Activated CD8-positive, alpha-beta memory T cell treated with anti-CD3 and anti-CD28 coated beads for 36 hours (primary cell): ENCODE results near the gene TMEM200A. TPM values are rescaled to one million over a fixed set of nuclear protein-coding genes. Genes with fewer than 3 reads are reported as not detected.

Experiments
- CTCF ChIA-PET: fragments of 350-600 bp; sonication (Branson Sonifier 250); formaldehyde crosslinking; loops from one replicate; lab custom pipeline; 2021; ENCODE audit warnings: antibody characterized with exemption; lab: Charles Lee
- POLR2A ChIA-PET: fragments of 350-600 bp; sonication (Branson Sonifier 250); formaldehyde crosslinking; loops from one replicate; lab custom pipeline; 2021; ENCODE audit warnings: antibody characterized with exemption; lab: Charles Lee
- total RNA-seq, 2 experiments: library from RNA; stranded (reverse); gene quantifications; one replicate each; pipeline ENCODE4 v1.2.3, GENCODE V29; 2021

TMEM200A gene
- total RNA-seq, 2 experiments from 2014 or later = 0.70 to 0.92 TPM

DNA sequence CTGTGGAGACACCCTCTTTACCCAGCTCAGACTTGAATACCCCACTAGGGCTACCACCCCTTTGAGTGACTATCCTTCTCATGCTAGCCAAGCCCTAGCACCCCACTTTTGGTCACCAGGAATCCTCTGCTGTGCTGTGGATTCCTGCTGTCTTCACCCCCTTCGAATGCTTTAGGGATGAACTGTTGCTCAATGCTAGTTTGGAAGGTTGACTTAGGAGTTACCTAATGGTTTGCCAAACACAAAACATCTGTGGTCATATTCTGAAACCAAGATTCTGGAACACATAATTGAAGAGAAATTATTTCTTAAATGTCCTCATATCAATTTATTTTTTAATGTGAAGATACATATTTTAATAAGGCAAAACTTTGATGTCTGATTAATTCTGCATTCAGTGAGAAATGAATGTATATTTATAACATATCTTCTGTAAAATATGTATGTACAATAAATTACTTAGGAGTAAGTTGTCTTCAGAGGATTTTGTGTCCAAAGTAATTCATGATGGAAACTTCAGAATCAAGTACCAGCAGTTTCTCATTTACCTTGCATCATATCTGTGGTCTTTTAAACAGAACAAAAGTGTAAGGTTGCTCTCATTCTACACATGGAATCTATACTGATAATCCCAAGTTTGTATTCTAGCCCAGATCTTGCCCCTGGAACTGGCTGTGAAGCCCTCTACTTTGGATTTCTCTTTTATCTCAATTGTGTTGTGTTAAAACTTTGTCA, 46.9 kb downstream of the TMEM200A start:
- ChIA-PET POLR2A (no interaction called here), CTCF (no interaction called here)

DNA sequence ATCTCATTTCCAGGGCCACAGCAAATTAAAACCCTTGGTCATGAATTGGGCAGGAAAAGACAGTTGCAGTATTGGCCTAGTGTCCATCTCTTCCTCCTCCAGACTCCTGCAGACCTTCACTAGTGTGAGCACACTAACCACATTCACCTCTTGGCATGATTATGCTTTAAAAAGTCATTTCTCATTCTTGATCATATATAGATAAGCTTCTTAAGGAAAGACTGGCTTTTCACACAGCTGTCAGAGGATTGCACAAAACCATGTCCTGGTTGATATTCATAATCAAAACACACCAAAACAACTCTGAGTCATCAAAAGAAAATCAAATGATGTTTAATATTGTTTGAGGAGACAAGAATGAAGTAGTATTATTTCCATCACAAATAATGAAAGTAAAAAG, 52.1 kb downstream of the TMEM200A start:
- CTCF ChIA-PET = no interaction called here
- POLR2A ChIA-PET = no interaction called here

DNA sequence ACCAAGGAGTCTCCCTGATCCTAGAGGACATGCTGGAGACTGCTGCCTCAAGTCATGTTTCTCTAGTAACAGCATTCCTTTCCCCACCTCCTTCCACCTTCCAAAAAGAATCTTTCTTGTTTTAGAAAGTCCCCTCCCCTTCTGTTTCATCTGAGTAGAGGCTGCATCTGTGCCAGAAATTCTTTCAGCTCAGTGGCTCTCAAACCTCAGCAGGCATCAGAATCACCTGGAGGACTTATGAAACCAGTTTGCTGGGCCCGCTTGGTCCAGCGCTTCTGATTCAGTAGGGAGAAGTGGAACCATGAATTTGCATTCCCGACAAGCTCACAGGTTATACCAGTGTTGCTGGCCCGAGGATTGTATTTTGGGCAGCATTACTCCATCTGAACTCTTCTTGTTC, 55.1 kb downstream of the TMEM200A start:
- ChIA-PET CTCF (no interaction called here), POLR2A (no interaction called here)

DNA sequence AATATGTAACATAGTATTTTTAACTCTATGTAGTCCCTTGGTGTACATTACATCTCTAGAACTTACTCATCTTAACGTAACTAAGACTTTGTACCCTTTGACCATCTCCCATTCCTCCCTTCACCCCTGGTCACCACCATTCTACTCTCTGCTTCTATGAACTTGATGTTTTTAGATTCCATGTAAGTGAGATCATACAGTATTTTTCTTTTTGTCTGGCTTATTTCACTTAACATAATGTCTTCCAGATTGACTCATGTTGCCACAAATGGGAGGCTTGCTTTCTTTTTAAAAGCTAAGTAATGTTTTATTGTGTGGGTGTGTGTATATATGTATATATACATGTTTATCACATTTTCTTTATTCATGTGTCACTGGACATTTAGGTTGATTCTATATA, 55.8 kb downstream of the TMEM200A start:
- POLR2A ChIA-PET = no interaction called here
- CTCF ChIA-PET = no interaction called here

DNA sequence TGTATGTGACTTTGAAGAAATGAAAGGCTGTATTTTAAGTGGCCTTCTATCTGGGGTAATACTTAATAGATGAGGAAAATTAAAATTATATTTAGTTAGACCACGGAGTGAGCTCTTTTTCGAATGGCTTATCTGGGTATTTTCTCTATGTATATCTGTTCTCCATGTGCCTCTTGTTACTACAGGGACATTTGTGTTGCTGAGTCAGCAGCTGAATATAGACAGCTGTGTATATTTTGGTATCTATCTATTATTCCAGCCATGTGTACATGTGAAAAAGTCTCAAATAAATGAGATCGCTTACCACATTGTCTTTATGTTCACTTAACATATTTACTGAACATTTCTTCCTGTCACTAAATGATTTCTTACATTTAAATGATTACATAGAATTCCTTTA, 57.2 kb downstream of the TMEM200A start:
- CTCF ChIA-PET = no interaction called here
- POLR2A ChIA-PET = no interaction called here

DNA sequence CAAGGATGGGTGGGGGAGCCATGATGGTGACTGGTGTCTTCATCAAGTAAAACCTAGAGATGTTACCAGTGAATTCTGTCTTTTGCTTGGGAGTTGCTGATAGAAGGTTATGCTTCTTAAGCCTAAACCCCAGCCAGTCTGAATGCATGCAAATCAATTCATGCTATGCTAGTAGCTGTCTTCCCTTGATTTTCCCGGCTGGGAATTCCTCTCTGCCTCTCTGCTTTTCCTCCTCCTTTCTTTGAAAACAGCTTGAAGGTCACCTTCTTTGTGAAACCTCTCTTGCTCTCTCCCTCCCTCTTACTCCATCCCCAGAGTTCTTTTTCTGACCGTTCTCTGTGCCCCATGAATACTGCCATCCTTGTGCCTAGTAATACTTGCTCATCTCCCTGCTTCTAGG, 58.9 kb downstream of the TMEM200A start:
- CTCF ChIA-PET = no interaction called here
- POLR2A ChIA-PET = no interaction called here

DNA sequence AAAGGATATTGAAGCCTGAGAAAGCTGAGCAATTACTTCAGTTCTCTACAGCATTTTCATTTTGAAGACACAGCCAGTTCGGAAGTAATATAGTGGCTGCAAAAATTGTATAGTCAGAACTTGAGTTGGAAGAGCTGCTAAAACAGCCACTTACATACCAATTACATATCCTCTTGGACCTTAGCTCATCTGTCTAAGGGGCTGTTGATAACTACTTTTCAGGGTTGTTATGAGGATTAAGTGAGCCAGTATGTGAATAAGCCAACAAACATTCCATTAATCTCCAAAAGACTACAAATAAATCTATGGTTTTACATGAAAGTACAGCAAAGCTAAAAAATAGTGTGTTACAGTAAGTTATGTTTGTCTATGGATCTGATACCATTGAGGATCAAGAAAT, 59.7 kb downstream of the TMEM200A start:
- ChIA-PET CTCF (interaction anchor here (0.6 kb wide), 1 partner anchor 242 kb away, joined by 3 read pairs; no protein-coding TSS in a partner anchor), POLR2A (no interaction called here)

DNA sequence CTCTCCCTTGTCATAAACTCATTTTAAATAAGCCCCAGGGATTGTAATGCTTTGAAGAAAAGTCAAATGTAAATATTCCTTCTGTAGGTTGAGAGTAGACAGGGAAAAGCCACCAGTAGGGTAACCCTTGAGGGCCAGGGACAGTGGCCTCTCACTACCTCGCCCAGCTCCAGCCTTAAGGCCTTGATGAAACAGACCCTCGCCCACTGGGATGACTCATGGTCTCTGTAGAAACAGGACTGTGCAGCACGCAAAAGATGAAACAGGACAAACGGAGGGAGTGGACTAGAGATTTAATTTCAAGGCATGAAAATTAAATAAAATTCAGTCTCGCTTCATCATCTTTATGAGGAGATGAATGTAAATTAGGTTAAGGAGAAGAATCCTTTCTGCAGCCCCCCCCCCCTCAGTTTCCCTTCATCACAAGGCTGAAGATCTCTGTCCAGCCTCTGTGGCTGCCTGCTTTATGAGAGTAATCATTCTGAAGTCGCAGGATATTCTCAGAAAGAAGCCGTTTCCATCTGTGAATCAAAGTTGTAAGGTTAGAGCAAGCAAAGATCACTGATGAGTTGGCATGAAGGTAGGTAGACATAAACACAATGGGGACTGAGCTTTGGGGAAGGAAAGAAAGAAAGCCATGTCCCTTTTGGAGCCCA, 60.4 kb downstream of the TMEM200A start:
- ChIA-PET POLR2A (no interaction called here), CTCF (interaction anchor here (0.6 kb wide), 1 partner anchor 241 kb away, joined by 3 read pairs; no protein-coding TSS in a partner anchor)

DNA sequence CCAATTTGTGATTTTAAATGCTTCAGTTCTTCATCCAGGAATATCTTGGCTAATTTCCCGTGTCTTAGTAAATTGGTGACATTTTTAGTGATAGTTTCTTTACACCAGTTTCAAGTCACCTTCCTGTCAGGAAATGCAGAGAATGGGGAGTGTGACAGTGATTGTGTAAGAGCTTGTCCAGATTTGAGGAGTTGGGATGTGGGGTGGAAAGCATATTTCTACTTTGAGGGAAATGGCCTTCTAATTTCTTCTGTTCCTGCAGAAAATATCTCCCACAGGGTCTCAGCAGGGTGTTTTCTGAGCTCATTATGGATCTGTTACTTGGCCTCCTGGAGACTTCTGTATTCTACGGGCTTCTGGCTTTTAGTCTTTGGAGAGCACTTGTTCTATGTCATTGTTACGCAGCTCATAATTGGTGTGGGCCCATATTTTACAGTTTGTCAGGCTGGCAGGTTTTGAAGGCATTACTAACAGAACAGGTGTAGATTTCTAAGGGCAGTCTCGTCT, 65.6 kb downstream of the TMEM200A start:
- ChIA-PET CTCF (no interaction called here), POLR2A (no interaction called here)

DNA sequence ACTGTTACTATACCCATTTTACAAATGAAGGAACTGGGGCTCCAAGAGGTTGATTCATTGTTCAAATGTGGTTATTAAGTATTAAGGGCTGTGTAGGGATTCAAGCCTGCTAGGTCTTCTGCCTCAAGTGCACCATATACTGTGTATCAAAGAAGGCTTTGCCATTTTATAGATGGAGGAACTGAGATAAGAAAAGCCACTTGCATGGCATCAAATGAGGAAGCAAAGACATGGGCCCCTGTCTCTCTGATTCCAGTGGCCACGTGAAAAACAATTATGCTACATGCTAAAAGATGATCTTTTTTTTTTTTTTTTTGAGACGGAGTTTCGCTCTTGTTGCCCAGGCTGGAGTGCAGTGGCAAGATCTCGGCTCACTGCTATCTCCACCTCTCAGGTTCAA, 67.0 kb downstream of the TMEM200A start:
- ChIA-PET POLR2A (no interaction called here), CTCF (no interaction called here)

DNA sequence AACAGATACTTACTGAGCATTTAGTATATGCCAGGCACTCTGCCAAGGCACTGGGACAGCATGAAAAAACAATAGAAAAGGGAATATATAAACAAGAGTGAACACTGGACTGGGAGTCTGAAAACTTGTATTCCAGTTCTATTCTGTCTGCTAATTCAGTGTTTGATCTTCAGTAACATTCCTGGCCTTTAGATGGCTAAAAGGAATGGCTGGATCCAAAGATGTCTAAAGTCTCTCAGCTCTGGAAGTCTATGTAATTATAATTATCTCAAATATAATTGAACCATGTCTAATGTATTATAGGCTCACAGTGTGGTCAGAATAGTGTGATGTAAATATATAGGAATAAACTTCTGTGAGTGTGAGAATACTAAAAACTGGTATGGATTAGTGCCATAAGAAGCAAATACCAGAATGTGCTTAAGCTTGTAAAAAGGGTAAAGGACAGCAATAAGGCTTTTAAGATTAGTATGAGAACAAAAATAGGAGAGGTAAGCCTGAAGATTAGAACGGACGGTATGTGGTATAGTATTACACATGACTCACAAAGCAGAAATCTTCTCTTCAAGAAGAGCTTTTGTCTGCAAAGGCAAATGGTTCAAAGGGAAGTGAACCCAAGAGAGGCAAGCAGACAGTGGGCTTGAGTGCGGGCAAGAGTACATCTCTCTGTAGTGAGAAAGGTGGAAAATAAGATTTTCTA, 68.5 kb downstream of the TMEM200A start:
- ChIA-PET POLR2A (no interaction called here), CTCF (no interaction called here)

DNA sequence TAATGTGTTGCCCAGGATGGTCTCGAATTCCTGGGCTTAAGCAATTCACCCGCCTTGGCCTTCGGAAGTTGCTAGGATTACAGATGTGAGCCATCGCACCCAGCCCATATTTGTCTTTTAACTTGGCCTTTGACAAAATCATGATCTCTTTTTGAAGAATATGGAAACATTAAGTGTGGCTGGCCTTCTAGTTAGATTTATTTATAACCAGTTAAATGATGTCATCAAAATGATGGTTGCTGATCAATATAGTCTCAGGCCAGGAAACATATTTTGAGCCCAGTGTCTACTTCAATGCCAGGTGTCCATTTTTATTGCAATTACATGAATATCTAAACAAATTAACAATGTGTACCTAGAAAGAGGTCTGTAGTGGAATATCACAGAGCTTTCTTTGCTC, 69.4 kb downstream of the TMEM200A start:
- ChIA-PET POLR2A (no interaction called here), CTCF (no interaction called here)

DNA sequence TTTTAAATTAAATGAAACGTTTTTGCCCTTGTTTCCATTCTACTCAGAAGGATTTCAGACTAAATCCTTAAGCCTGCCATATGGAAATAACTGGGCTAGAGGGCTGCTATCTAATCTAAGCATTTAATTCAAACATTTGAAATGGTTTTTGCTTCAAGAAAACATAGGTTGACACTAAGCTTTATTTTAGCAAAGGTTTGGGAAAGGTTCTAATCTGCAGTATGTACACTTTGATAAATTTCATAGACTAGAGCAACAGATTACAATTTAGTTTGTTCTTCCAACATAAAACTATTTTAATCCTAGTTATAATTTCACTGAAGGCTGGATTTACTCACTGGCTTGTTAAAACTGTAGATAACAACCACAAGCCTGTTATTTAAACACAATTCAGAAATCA, 72.1 kb downstream of the TMEM200A start:
- ChIA-PET POLR2A (no interaction called here), CTCF (no interaction called here)

DNA sequence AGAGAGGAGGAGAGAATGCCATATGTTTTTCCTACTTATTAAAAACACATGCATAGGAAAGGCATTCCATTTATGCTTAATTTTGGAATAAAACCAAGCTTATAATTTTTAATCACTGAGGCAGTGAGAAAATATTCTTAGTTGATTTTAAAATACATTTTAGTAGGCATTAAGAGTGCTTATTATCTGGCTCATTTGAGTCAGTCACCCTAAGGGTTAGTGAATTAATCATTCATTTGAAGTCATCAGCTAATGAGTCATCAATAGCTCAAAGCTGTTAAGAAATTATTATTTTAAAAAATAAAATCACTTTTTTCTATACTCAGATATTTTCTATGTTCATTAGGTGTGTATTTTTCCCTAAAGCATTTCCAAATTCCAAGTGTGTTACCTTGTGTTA, 81.6 kb downstream of the TMEM200A start:
- POLR2A ChIA-PET = no interaction called here

DNA sequence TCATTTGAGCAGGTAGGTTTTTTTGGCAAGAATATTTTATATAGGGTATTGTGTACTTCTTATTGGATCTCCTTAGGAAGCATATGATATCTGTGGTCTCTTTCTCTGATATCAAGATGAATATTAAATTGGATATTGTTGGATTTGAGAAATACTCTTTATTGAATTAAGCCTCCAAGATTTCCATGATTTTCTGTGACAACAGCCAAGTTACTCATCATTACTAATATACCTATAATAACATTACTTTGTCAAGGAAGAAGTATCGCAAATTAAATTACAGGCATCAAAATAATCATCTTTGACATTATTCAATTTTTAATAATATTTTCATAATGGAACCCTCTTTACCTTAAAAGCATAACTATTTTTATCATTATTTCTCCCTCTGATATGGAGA, 86.5 kb downstream of the TMEM200A start:
- POLR2A ChIA-PET = no interaction called here
- CTCF ChIA-PET = no interaction called here

More for the DNA sequence above, 81.6 kb downstream of the TMEM200A start:
- CTCF ChIA-PET = no interaction called here

DNA sequence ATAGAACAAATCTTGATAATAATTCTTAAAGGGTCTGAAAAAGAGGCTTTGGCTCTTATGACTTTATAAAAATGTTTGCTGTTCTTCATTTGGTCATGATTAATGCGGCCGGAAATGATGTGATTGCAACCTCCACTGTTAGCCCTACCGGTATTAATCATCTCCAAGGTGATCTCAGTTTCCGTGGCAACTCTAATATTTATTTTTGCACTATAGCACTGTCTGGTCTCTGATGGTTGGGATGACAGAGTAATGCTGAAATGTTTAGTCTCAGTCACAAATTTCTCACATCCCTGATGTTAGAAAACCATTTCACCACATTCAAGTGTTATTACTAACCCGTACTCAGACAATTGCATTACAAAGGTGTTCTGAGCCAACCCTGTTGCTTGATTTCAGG, 87.4 kb downstream of the TMEM200A start:
- ChIA-PET CTCF (no interaction called here), POLR2A (no interaction called here)

DNA sequence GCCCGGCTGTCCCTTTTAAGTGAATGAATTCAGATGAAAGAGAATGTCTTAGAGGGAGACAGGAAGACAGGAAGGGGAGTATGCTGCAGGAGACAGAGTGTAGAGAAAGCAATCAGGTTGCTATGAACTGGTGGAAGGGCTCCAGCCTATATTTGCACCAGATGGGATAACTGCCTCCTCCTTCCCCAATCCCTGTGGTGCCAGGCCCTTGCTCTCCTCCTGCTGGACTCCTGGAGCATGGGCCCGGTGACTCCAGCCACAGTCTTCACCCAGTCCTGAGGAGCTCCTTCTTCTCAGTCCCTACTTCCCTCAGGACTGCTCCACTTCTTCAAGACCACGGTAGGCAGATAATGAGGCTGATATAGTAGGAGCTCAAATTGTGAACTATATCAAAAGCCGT, 91.8 kb downstream of the TMEM200A start:
- POLR2A ChIA-PET = no interaction called here
- CTCF ChIA-PET = no interaction called here

DNA sequence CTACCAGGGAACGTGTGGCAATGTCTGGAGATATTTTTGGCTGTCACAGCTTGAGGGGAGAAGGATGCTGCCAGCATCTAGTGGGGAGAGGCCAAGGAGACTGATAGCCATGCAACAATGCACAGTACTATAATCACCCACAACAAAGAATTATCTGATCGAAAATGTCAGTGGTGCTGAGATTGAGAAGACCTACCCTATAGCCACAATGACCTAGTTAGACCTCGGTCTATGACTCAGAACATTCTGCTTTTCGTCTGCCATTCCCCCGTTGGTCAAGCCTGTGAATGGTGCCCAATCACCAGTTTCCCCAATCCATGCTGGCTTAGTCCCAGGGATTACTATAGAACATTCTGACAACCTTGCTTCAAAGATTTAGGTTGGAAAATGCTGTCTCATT, 93.5 kb downstream of the TMEM200A start:
- ChIA-PET POLR2A (no interaction called here), CTCF (interaction anchor here (0.9 kb wide), 2 partner anchors 11 to 41 kb away, joined by 3 read pairs; no protein-coding TSS in a partner anchor)

DNA sequence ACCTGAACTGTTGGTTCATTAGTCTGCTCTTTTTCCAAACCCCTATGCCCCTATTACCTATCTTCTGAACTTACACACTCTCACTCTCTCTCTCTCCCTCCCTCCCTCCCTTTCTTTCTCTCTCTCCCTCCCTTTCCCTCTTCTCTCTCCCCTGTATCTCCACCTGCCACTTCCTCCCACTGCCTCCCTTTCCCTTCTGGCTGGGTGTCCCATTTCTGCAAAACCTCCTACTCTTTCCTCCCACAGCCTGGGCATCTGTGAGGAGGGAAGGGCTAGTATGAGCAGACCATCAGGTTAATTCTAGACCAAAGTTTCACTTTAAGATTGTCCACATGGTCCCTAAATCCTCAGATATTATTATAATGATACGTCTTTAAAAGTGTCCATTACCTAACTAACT, 95.1 kb downstream of the TMEM200A start:
- ChIA-PET CTCF (no interaction called here), POLR2A (no interaction called here)

DNA sequence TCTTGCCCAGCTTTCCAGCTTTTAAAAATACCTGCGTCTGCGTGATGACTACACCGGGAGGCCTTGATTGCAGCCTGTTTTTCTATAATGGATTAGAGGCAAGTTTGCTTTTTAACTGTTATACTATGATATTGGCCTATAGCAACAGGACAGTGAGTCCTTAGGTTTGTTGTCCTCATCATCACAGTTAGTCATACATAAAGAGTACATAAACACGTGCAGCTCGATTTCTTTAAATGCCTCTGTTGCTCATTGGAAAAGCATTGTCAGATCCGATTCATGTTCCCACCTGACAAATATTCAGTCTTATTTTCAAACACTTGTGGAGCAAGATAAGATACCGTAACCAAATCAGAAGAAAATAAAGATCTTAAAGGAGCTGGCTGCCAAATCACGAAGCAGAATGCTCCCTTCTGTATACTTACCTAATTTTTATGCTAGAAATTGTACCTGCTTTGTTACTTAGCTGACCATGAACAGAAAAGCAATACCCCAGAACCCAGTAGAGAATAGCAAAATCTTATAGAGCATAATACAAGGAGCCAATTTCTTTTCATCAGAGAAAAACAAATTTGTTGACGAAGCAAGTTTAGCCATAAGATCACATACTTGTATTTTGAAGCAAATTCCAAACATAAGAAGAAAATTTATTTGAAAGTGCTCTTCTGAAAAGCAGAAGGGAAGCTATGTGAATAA, 100.4 kb downstream of the TMEM200A start:
- POLR2A ChIA-PET = no interaction called here
- CTCF ChIA-PET = no interaction called here
